HEK293 (cell line): ENCODE results near the gene TXNDC8.

Source experiments
- CTCF ChIP-seq: fragments of 450-650 bp; formaldehyde crosslinking; IDR thresholded peaks from 2 replicates; pipeline ENCODE4 v1.5.1; 2016; ENCODE audit warnings: missing biosample characterization, missing genetic modification characterization
- IKZF3 ChIP-seq: fragments of 450-650 bp; IDR thresholded peaks from 2 replicates; pipeline ENCODE4 v1.5.0; 2018; ENCODE audit warnings: missing biosample characterization, mild to moderate bottlenecking, missing genetic modification characterization, moderate library complexity
- TCF7L2 ChIP-seq: IDR thresholded peaks from 2 replicates; pipeline ENCODE4 v1.6.1; 2011; ENCODE audit warnings: low read depth, mild to moderate bottlenecking, inconsistent platforms, low read length, moderate library complexity, borderline replicate concordance
- ZFP41 ChIP-seq: fragments of 450-650 bp; formaldehyde crosslinking; IDR thresholded peaks from 2 replicates; pipeline ENCODE4 v1.5.1; 2016; ENCODE audit warnings: missing biosample characterization, missing genetic modification characterization, borderline replicate concordance
- ZNF10 ChIP-seq: fragments of 450-650 bp; formaldehyde crosslinking; IDR thresholded peaks from 2 replicates; pipeline ENCODE4 v1.5.1; 2017; ENCODE audit warnings: missing biosample characterization, missing genetic modification characterization
- ZNF121 ChIP-seq: fragments of 450-650 bp; formaldehyde crosslinking; IDR thresholded peaks from 2 replicates; pipeline ENCODE4 v1.5.1; 2016; ENCODE audit warnings: missing biosample characterization, missing genetic modification characterization
- ZNF280C ChIP-seq: fragments of 450-650 bp; formaldehyde crosslinking; IDR thresholded peaks from 2 replicates; pipeline ENCODE4 v1.5.1; 2016; ENCODE audit warnings: missing biosample characterization, missing genetic modification characterization
- ZNF311 ChIP-seq: fragments of 450-650 bp; formaldehyde crosslinking; IDR thresholded peaks from 2 replicates; pipeline ENCODE4 v1.5.1; 2017; ENCODE audit warnings: missing biosample characterization, missing genetic modification characterization, borderline replicate concordance
- ZNF350 ChIP-seq: fragments of 450-650 bp; formaldehyde crosslinking; IDR thresholded peaks from 2 replicates; pipeline ENCODE4 v1.5.0; 2017; ENCODE audit warnings: missing biosample characterization, mild to moderate bottlenecking, missing genetic modification characterization
- ZNF501 ChIP-seq: fragments of 450-650 bp; formaldehyde crosslinking; IDR thresholded peaks from 2 replicates; pipeline ENCODE4 v1.5.1; 2016; ENCODE audit warnings: missing biosample characterization, missing genetic modification characterization
- ZSCAN16 ChIP-seq: fragments of 450-650 bp; formaldehyde crosslinking; IDR thresholded peaks from 2 replicates; pipeline ENCODE4 v1.5.1; 2016; ENCODE audit warnings: missing biosample characterization, missing genetic modification characterization

GRCh38 chr9:110257956-110258355 lies 79.7 kb downstream of the TXNDC8 start:
- TF ChIP-seq ZNF10 (tag by site-specific recombination), result no peak
- TF ChIP-seq TCF7L2, result no peak
- TF ChIP-seq ZNF311 (tag by site-specific recombination), result no peak
- no peak for TF ChIP-seq ZNF121
- no peak for TF ChIP-seq ZNF350 (tag by site-specific recombination)
- no peak for TF ChIP-seq ZFP41
- no peak for TF ChIP-seq CTCF (tag by site-specific recombination)
- TF ChIP-seq IKZF3 (tag by site-specific recombination), result no peak
- TF ChIP-seq ZNF501 (tag by site-specific recombination), result no peak
- no peak for TF ChIP-seq ZSCAN16 (tag by site-specific recombination)
- TF ChIP-seq ZNF280C, result no peak
